Liver (tissue), 9 donors: ENCODE measurements around the gene RAB3A. TPM values are rescaled to one million over a fixed set of nuclear protein-coding genes. Genes with fewer than 3 reads are reported as not detected.

Experiments
- DNase-seq: peaks from one replicate; pipeline ENCODE4 v3.0.0-alpha.2; 2017; ENCODE audit warnings: low spot score
- H3K27ac ChIP-seq, 2 donors: one replicate each; pipeline ENCODE4 v1.7.0; 2013; ENCODE audit warnings: inconsistent platforms in 2 of 2, low read length in 2 of 2, control low read depth in 1 of 2, low read depth in 1 of 2, mild to moderate bottlenecking in 1 of 2
- H3K27me3 ChIP-seq, 4 donors: one replicate each; pipeline versions ENCODE4 v1.6.1 to v1.7.0; 2013; ENCODE audit warnings: low read length in 3 of 4, inconsistent platforms in 1 of 4, mild to moderate bottlenecking in 1 of 4, moderate library complexity in 1 of 4; ENCODE audit not compliant: control insufficient read depth in 4 of 4, insufficient read depth in 4 of 4
- H3K36me3 ChIP-seq, 4 donors: one replicate each; pipeline versions ENCODE4 v1.6.1 to v1.7.0; 2013; ENCODE audit warnings: low read length in 3 of 4, mild to moderate bottlenecking in 3 of 4, low read depth in 1 of 4, moderate library complexity in 1 of 4; ENCODE audit not compliant: control insufficient read depth in 4 of 4, insufficient read depth in 3 of 4
- H3K4me1 ChIP-seq, 4 donors: one replicate each; pipeline versions ENCODE4 v1.6.1 to v1.7.0; 2013; ENCODE audit warnings: low read length in 3 of 4, mild to moderate bottlenecking in 3 of 4, moderate library complexity in 1 of 4; ENCODE audit not compliant: control insufficient read depth in 4 of 4, insufficient read depth in 4 of 4
- H3K4me3 ChIP-seq, 3 donors: one replicate each; pipeline versions ENCODE4 v1.6.1 to v1.7.0; 2013; ENCODE audit warnings: low read length in 3 of 3, control low read depth in 1 of 3, low read depth in 1 of 3, mild to moderate bottlenecking in 1 of 3
- H3K9ac ChIP-seq, 2 donors: one replicate each; pipeline ENCODE4 v1.7.0; 2013; ENCODE audit warnings: low read length in 2 of 2, mild to moderate bottlenecking in 2 of 2, moderate library complexity in 2 of 2, control low read depth in 1 of 2, low read depth in 1 of 2
- H3K9me3 ChIP-seq, 4 donors: one replicate each; pipeline versions ENCODE4 v1.6.1 to v1.7.0; 2013; ENCODE audit warnings: low read length in 3 of 4; ENCODE audit not compliant: control insufficient read depth in 4 of 4
- ATF3 ChIP-seq: IDR thresholded peaks from 2 replicates; pipeline ENCODE4 v1.6.1; 2016; ENCODE audit warnings: antibody characterized with exemption
- EGR1 ChIP-seq, 2 donors: IDR thresholded peaks; 2 replicates each; pipeline ENCODE4 v1.6.1; 2016 to 2018; ENCODE audit warnings: antibody characterized with exemption in 2 of 2, low read depth in 2 of 2
- FOXA1 ChIP-seq: IDR thresholded peaks from 2 replicates; pipeline ENCODE4 v1.6.1; 2016; ENCODE audit warnings: antibody characterized with exemption
- FOXA2 ChIP-seq: IDR thresholded peaks from 2 replicates; pipeline ENCODE4 v1.6.1; 2016; ENCODE audit warnings: antibody characterized with exemption
- GABPA ChIP-seq, 2 donors: IDR thresholded peaks in 1 of 2; conservative IDR thresholded peaks in 1 of 2; 2 replicates each; pipeline ENCODE4 v1.6.1; 2016; ENCODE audit warnings: antibody characterized with exemption in 2 of 2, mild to moderate bottlenecking in 1 of 2, moderate library complexity in 1 of 2
- HNF4A ChIP-seq, 2 donors: conservative IDR thresholded peaks; 2 replicates each; pipeline ENCODE4 v1.6.1; 2016; ENCODE audit warnings: antibody characterized with exemption in 2 of 2, mild to moderate bottlenecking in 2 of 2
- HNF4G ChIP-seq: IDR thresholded peaks from 2 replicates; pipeline ENCODE4 v1.6.1; 2016; ENCODE audit warnings: antibody characterized with exemption
- JUND ChIP-seq, 2 donors: IDR thresholded peaks; 2 replicates each; pipeline ENCODE4 v1.6.1; 2016; ENCODE audit warnings: antibody characterized with exemption in 2 of 2
- MAX ChIP-seq: IDR thresholded peaks from 2 replicates; pipeline ENCODE4 v1.6.1; 2016; ENCODE audit warnings: antibody characterized with exemption
- NR2F2 ChIP-seq: IDR thresholded peaks from 2 replicates; pipeline ENCODE4 v1.6.1; 2016; ENCODE audit warnings: antibody characterized with exemption
- RAD21 ChIP-seq, 2 donors: IDR thresholded peaks; 2 replicates each; pipeline ENCODE4 v1.6.1; 2016; ENCODE audit warnings: antibody characterized with exemption in 2 of 2, mild to moderate bottlenecking in 2 of 2
- RXRA ChIP-seq, 2 donors: IDR thresholded peaks; 2 replicates each; pipeline ENCODE4 v1.6.1; 2017 to 2018; ENCODE audit warnings: antibody characterized with exemption in 2 of 2, mild to moderate bottlenecking in 1 of 2
- SP1 ChIP-seq: IDR thresholded peaks from 2 replicates; pipeline ENCODE4 v1.6.1; 2018; ENCODE audit warnings: antibody characterized with exemption, mild to moderate bottlenecking
- TAF1 ChIP-seq: conservative IDR thresholded peaks from 2 replicates; pipeline ENCODE4 v1.6.1; 2016; ENCODE audit warnings: antibody characterized with exemption, mild to moderate bottlenecking
- YY1 ChIP-seq: IDR thresholded peaks from 2 replicates; pipeline ENCODE4 v1.6.1; 2016; ENCODE audit warnings: antibody characterized with exemption, mild to moderate bottlenecking
- ZBTB33 ChIP-seq: IDR thresholded peaks from 2 replicates; pipeline ENCODE4 v1.6.1; 2016; ENCODE audit warnings: antibody characterized with exemption
- WGBS: extraction: QIAGEN DNeasy Blood & Tissue Kit; methylation state at CpG from one replicate; pipeline ENCODE4 v1.1.7; 2013; 5-methylcytosine and 5-hydroxymethylcytosine counted together
- polyA plus RNA-seq, 2 donors: library from polyadenylated mRNA; stranded (reverse) in 1 of 2; unstranded in 1 of 2; fragments of 200-250 nt in 1 of 2; fragments of >200 nt in 1 of 2; fragmentation: Nextera tagmentation in 1 of 2; extraction: Ambion mirVana in 1 of 2; gene quantifications; one replicate each; pipeline versions ENCODE4 v1.2.1 to v1.2.3, GENCODE V29; 2013 to 2015
- total RNA-seq, 2 donors: library from RNA; depleted of rRNA; stranded (reverse); fragments of >200 nt; gene quantifications; one replicate each; pipeline ENCODE4 v1.2.3, GENCODE V29; 2014
- TF ChIP-seq, protein P1 (sequence below): IDR thresholded peaks from 2 replicates; pipeline ENCODE4 v1.6.1; 2016; ENCODE audit warnings: antibody characterized with exemption, mild to moderate bottlenecking
- TF ChIP-seq, protein P2 (sequence below): fragments of 150-350 bp; IDR thresholded peaks from 2 replicates; pipeline ENCODE4 v1.5.1; 2017; ENCODE audit warnings: improper control_type of control experiment, low read depth, low read length; ENCODE audit not compliant: missing input control
- donor health status: healthy.
- donor health status: healthy.
- donor health status: healthy.
- donor health status: healthy.
- donor health status: healthy.

RAB3A gene
- total and polyA plus RNA-seq, 4 donors: 0.33 to 1.7 (median 0.79) TPM

DNA sequence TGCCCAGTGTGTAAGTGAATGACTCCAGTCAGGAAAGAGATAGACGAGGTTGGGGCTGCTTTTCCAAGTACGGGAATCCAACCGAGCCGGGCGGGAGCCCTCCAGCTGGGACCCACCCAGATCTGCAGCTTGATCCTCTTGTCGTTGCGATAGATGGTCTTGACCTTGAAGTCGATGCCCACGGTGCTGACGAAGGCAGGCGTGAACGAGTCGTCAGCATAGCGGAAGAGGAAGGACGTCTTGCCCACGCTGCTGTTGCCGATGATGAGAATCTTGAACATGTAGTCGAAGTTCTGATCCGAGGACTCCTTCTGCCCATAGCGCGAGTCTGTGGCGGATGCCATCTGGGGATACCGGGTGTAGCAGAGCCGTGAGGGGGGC lies 1.5 kb downstream of the RAB3A start:
- Histone ChIP-seq H3K4me1 (peaks cover 7 to 20% (median 13%) of the 10 kb centered on the region in 4 donors), H3K9me3 (no peaks in the 10 kb centered on the region), H3K36me3 (peaks cover 0 to 7% (median 4%) of the 10 kb centered on the region in 4 donors), H3K9ac (no peak overlapping the region), H3K4me3 (no peak overlapping the region), H3K27ac (no peak overlapping the region), H3K27me3 (no peaks in the 10 kb centered on the region)
- TF ChIP-seq SP1 (no peak), RAD21 (IDR thresholded peaks at IDR 0.05) (no peak), HNF4G (no peak), JUND (IDR thresholded peaks at IDR 0.05) (no peak), NR2F2 (no peak), ATF3 (no peak), EGR1 (IDR thresholded peaks at IDR 0.05; ENCODE audit: low read depth in 2 of 2) (no peak), ZBTB33 (no peak), HNF4A (conservative IDR thresholded peaks at IDR 0.05) (no peak), YY1 (no peak), RXRA (IDR thresholded peaks at IDR 0.05) (no peak)
- TF ChIP-seq, protein P1, sequence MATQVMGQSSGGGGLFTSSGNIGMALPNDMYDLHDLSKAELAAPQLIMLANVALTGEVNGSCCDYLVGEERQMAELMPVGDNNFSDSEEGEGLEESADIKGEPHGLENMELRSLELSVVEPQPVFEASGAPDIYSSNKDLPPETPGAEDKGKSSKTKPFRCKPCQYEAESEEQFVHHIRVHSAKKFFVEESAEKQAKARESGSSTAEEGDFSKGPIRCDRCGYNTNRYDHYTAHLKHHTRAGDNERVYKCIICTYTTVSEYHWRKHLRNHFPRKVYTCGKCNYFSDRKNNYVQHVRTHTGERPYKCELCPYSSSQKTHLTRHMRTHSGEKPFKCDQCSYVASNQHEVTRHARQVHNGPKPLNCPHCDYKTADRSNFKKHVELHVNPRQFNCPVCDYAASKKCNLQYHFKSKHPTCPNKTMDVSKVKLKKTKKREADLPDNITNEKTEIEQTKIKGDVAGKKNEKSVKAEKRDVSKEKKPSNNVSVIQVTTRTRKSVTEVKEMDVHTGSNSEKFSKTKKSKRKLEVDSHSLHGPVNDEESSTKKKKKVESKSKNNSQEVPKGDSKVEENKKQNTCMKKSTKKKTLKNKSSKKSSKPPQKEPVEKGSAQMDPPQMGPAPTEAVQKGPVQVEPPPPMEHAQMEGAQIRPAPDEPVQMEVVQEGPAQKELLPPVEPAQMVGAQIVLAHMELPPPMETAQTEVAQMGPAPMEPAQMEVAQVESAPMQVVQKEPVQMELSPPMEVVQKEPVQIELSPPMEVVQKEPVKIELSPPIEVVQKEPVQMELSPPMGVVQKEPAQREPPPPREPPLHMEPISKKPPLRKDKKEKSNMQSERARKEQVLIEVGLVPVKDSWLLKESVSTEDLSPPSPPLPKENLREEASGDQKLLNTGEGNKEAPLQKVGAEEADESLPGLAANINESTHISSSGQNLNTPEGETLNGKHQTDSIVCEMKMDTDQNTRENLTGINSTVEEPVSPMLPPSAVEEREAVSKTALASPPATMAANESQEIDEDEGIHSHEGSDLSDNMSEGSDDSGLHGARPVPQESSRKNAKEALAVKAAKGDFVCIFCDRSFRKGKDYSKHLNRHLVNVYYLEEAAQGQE: no peak
- no peak for DNase-seq
- WGBS: 92% methylated on average over 24 of the region's 24 CpGs

DNA sequence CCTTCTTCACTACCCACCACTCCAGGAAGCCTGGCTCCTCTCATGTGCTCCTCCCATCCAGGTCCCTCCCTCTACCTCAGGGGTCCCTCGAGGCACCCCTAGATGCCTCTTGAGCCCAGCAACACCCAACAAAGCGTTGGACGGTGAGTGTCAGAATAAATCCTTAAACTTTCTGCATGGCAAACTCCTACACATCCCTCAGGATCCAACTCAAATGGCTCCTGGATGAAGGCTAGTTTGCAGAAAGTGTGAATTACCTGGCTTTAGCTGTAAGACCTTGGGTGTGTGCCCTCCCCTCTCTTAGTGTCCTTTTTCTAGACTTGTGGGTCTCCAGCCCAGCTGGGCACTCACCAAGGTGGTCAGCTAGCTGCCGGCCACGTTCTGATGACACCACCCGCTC lies 5.5 kb downstream of the RAB3A start:
- H3K9ac ChIP-seq: no peak overlapping the region
- peaks cover 0 to 12% (median 4%) of the 10 kb centered on the region in 4 donors for H3K36me3 ChIP-seq
- no peaks in the 10 kb centered on the region for H3K27me3 ChIP-seq
- 94% methylated on average over 6 of the region's 6 CpGs for WGBS
- no peak overlapping the region for H3K27ac ChIP-seq
- no peak overlapping the region for H3K4me3 ChIP-seq
- peaks cover 13 to 20% (median 17%) of the 10 kb centered on the region in 4 donors for H3K4me1 ChIP-seq
- no peaks in the 10 kb centered on the region for H3K9me3 ChIP-seq
- DNase-seq: no peak
- no peak for TF ChIP-seq SP1
- TF ChIP-seq, protein P1: no peak
- no peak for TF ChIP-seq FOXA2
- no peak for TF ChIP-seq HNF4A (conservative IDR thresholded peaks at IDR 0.05)
- no peak for TF ChIP-seq YY1
- no peak for TF ChIP-seq RAD21 (IDR thresholded peaks at IDR 0.05)
- TF ChIP-seq ZBTB33: no peak
- no peak for TF ChIP-seq MAX
- TF ChIP-seq FOXA1: no peak
- no peak for TF ChIP-seq EGR1 (IDR thresholded peaks at IDR 0.05; ENCODE audit: low read depth in 2 of 2)
- TF ChIP-seq, protein P2, sequence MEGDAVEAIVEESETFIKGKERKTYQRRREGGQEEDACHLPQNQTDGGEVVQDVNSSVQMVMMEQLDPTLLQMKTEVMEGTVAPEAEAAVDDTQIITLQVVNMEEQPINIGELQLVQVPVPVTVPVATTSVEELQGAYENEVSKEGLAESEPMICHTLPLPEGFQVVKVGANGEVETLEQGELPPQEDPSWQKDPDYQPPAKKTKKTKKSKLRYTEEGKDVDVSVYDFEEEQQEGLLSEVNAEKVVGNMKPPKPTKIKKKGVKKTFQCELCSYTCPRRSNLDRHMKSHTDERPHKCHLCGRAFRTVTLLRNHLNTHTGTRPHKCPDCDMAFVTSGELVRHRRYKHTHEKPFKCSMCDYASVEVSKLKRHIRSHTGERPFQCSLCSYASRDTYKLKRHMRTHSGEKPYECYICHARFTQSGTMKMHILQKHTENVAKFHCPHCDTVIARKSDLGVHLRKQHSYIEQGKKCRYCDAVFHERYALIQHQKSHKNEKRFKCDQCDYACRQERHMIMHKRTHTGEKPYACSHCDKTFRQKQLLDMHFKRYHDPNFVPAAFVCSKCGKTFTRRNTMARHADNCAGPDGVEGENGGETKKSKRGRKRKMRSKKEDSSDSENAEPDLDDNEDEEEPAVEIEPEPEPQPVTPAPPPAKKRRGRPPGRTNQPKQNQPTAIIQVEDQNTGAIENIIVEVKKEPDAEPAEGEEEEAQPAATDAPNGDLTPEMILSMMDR: no peak
- TF ChIP-seq GABPA (IDR thresholded peaks at IDR 0.05 in 1 of 2, conservative IDR thresholded peaks at IDR 0.05 in 1 of 2): no peak
- no peak for TF ChIP-seq JUND (IDR thresholded peaks at IDR 0.05)
- no peak for TF ChIP-seq TAF1
- TF ChIP-seq NR2F2: no peak
- no peak for TF ChIP-seq ATF3
- no peak for TF ChIP-seq RXRA (IDR thresholded peaks at IDR 0.05)
